GM21529 (cell line): ENCODE data around the gene SMC5.
"Not testable (repeated sequence)": the region's sequence is repeated elsewhere in the genome, so short reads cannot be mapped to it uniquely, and the experiment has no call there.

Experiments used
- ATAC-seq: cut with Tn5 transposase; IDR thresholded peaks from one replicate; pipeline ENCODE4 v1.9.1; 2021; ENCODE audit not compliant: unreplicated experiment

Gene SMC5

GRCh38 chr9:70355801-70356200 is 97.0 kb downstream of the SMC5 start:
- no peak for ATAC-seq

GRCh38 chr9:70362952-70363351 is 104.2 kb downstream of the SMC5 start:
- no peak for ATAC-seq

GRCh38 chr9:70363760-70364159 is 105.0 kb downstream of the SMC5 start:
- no peak for ATAC-seq

GRCh38 chr9:70367305-70367930 is 108.6 kb downstream of the SMC5 start:
- no peak for ATAC-seq

DNA sequence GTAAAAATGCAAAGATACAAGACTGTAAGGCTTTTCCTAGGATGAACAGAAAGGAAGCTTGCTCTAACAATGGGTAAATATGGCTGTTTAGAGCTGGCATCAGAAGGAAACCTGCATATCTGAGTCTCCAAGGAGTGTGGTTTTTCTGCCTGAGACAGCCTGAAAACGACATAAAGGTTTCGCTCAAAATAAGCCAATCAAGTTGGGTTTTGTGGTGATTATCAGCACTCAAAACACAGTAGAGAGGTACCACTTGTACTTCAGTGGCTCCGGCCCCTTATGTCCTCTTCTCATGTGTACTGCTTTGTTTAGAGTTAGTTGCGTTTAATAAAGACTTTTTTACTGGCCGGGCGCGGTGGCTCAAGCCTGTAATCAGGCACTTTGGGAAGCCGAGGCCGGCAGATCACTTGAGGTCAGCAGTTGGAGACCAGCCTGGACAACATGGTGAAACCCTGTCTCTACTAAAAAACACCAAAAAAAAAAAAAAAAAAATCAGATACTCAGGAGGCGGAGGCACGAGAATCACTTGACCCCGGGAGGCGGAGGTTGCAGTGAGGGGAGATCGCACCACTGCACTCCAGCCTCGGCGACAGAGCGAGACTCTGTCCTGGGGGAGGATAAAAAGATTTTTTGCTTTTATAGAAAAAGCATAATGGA is 116.3 kb downstream of the SMC5 start:
- no peak for ATAC-seq

DNA sequence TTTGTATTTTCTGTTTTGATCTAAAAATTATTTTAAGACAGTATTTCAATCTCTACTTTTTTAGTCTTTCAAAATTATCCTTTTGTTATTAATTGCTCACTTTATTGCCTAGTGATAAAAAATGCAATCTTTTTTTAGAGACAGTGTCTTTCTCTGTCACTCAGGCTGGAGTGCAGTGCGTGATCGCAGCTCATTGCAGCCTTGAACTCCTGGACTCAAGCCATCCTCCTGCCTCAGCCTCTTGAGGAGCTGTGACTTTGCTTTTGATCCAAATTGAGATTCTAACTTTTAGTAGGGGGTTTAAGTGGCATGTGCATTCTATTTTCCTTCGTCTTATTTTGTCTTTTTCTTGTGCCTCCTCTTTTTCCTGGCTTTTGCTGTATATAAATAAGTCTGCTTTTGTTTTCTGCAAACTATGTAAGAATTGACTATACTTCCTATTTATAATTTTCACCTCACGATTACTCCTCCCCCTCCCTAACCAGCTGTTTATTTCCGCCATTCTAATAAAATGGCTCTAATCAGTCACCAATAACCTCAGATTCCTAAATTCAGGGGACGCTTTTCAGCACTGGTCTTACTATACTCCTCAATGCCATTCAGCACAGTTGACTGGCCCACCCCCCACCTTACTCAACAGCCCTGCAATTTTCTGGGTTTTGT is 123.4 kb downstream of the SMC5 start:
- ATAC-seq = no peak

- no peak for ATAC-seq
Observed at GRCh38 chr9:70382709-70383605, 124.2 kb downstream of the SMC5 start.

GRCh38 chr9:70385426-70385825 is 126.6 kb downstream of the SMC5 start:
- ATAC-seq = no peak

DNA sequence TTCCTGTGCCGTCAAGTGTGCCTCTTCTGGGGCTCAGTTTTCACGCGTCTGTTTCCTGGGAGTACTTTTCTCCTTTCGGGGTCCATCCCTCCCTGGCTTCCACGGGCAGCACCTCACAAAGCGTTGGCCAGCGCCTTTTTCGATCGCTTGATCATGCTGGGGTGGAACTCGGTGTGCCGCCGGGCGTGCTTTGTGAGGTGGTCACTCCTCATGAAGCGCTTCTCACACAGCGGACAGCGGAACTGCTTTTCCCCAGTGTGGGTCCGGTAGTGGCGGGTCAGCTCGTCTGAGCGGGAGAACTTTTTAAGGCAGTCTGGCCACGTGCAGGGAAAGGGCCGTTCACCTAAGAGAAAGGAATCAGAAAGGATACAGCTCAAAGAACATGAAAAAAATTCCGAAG is 128.9 kb downstream of the SMC5 start:
- no peak for ATAC-seq

DNA sequence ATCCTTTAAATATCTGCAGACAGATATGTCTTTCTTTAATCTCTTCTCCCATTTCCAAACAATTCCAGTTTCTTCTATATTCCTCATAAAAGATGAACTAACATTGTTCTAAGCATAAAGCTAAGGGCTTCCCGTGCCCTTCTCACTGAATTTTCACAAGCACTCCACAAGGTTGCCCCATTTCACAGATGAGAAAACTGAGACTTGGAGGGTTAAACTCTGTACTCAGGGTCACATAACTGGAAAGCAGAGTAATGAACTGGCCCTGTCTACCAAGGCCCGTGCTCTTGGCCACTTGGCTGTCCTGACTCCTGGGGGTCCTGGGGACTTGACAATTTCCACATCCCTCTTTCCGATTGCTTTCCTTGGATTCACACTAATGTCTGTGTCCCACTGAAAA is 130.4 kb downstream of the SMC5 start:
- no peak for ATAC-seq

- ATAC-seq = no peak
Observed at GRCh38 chr9:70389621-70390266, 131.0 kb downstream of the SMC5 start.

GRCh38 chr9:70390933-70391341 is 132.2 kb downstream of the SMC5 start:
- no peak for ATAC-seq

- no peak for ATAC-seq
Observed at GRCh38 chr9:70392189-70392588, 133.4 kb downstream of the SMC5 start.

- no peak for ATAC-seq
Observed at GRCh38 chr9:70392850-70393249, 134.1 kb downstream of the SMC5 start.

DNA sequence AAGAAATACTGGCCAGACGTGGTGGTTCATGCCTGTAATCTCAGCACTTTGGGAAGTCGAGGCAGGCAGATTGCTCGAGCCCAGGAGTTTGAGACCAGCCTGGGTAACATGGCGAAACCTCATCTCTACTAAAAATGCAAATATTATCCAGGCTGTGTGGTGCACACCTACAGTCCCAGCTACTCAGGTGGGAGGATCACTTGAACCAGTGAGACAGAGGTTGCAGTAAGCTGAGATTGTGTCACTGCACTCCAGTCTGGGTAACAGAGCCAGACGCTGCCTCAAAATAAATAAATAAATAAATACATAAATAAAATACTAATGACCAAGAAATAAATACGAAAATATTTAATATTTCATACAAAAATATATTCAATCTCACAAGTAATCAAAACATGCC is 136.9 kb downstream of the SMC5 start:
- no peak for ATAC-seq

DNA sequence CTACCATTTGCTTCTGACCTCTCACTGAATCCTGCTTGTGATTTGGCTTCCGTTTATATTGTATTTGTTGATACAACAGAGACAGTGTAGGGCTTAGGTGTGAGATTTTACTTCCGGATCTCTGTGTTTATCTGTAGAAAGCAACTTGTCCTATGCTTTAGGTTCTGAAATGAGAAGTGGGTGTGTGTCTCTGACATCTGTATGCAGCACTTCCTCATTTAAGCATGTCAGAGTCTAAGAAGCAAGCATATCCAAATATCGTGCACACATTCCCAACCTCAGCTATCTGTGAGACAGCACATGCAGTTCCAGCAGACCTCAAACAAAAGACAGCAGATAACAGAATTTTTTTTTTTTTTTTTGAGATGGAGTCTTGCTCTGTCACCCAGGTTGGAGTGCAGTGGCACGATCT is 139.4 kb downstream of the SMC5 start:
- peak; percentile 100 for ATAC-seq

- ATAC-seq = no peak
Observed at GRCh38 chr9:70399141-70399540, 140.4 kb downstream of the SMC5 start.

DNA sequence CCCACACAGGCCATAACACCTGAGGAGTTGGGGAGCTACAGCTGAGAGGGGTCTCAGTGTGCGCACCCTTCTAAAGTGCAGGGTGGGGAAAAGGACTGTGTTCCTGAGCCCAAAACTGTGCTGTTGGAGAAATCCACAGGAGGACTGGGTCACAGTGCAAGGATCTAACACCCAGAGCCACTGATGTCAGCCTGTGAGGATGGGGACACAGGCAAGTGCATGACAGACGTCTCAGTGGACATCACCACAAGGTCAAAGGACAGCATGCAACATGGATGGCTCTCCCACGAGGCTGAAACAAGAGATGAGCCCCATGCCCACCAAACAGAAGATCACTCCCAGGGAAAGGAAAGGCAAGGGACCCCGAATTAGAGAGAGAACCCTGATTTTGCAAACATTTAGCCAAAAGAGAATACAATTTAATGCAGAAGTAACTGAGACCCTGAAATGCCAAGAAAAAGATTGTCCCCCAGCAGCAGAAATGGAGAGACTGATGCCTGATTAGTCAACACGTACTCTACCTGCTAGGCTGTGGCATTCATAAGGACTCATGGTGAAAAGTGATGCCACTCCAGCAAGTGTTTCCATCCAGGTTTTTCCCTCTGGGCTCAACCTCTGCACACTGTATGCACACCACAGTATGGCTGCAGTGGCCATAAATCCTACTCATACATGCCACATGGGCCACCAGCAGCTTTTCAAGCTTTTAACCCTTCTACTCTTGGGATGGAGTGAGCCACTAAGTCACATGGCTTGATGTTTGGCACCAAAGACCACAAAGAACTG is 141.5 kb downstream of the SMC5 start:
- no peak for ATAC-seq

GRCh38 chr9:70401241-70401640 is 142.5 kb downstream of the SMC5 start:
- not testable (repeated sequence) for ATAC-seq

GRCh38 chr9:70402213-70402612 is 143.4 kb downstream of the SMC5 start:
- ATAC-seq = no peak
